HG03064 (cell line): ENCODE measurements around the gene TRANK1.
"Not testable (repeated sequence)": the region's sequence is repeated elsewhere in the genome, so short reads cannot be mapped to it uniquely, and the experiment has no call there.

Source experiments
- ATAC-seq: cut with Tn5 transposase; IDR thresholded peaks from one replicate; pipeline ENCODE4 v1.9.1; 2021; ENCODE audit warnings: low read depth; ENCODE audit not compliant: unreplicated experiment

The TRANK1 gene

GRCh38 chr3:36894914-36895313 is 49.9 kb downstream of the TRANK1 start:
- no peak for ATAC-seq

- no peak for ATAC-seq
Observed at GRCh38 chr3:36893826-36894225, 51.0 kb downstream of the TRANK1 start.

- ATAC-seq, result no peak
Observed at GRCh38 chr3:36893137-36893557, 51.7 kb downstream of the TRANK1 start.

GRCh38 chr3:36892457-36893136 is 52.3 kb downstream of the TRANK1 start:
- ATAC-seq, result no peak

GRCh38 chr3:36891701-36892160 is 53.1 kb downstream of the TRANK1 start:
- ATAC-seq, result peak; percentile 88

- not testable (repeated sequence) for ATAC-seq
Observed at GRCh38 chr3:36891097-36891496, 53.8 kb downstream of the TRANK1 start.

GRCh38 chr3:36890261-36890660 is 54.6 kb downstream of the TRANK1 start:
- no peak for ATAC-seq

GRCh38 chr3:36881735-36882134 is 63.1 kb downstream of the TRANK1 start:
- ATAC-seq, result no peak

- ATAC-seq, result not testable (repeated sequence)
Observed at GRCh38 chr3:36879842-36880241, 65.0 kb downstream of the TRANK1 start.

- ATAC-seq, result no peak
Observed at GRCh38 chr3:36877930-36878685, 66.7 kb downstream of the TRANK1 start.

- ATAC-seq, result peak; percentile 96
Observed at GRCh38 chr3:36876181-36876936, 68.5 kb downstream of the TRANK1 start.

GRCh38 chr3:36875397-36875796 is 69.5 kb downstream of the TRANK1 start:
- ATAC-seq, result no peak

- no peak for ATAC-seq
Observed at GRCh38 chr3:36874424-36874823, 70.4 kb downstream of the TRANK1 start.

GRCh38 chr3:36871379-36872126 is 73.3 kb downstream of the TRANK1 start:
- no peak for ATAC-seq

- ATAC-seq, result peak; percentile 79
Observed at GRCh38 chr3:36868614-36869436, 76.0 kb downstream of the TRANK1 start.

GRCh38 chr3:36867810-36868209 is 77.0 kb downstream of the TRANK1 start:
- no peak for ATAC-seq

- no peak for ATAC-seq
Observed at GRCh38 chr3:36866368-36866767, 78.5 kb downstream of the TRANK1 start.

- ATAC-seq, result no peak
Observed at GRCh38 chr3:36864180-36865053, 80.4 kb downstream of the TRANK1 start.
